ENCODE data around the gene EGLN1. TPM values are rescaled to one million over a fixed set of nuclear protein-coding genes. Genes with fewer than 3 reads are reported as not detected.
"Not testable (repeated sequence)": the region's sequence is repeated elsewhere in the genome, so short reads cannot be mapped to it uniquely, and the experiment has no call there.

Gene EGLN1
- total RNA-seq, 1 donor from 2014 or later = 34.4 TPM

GRCh38 chr1:231357187-231357772, 64.8 kb downstream of the EGLN1 start:
- Mint-ChIP-seq H3K9me3 (no peaks in the 10 kb centered on the region), H3K4me3 (no peak overlapping the region), H3K27me3 (ENCODE audit: low read depth) (no peaks in the 10 kb centered on the region), H3K27ac (no peak overlapping the region), H3K4me1 (peaks cover 6% of the 10 kb centered on the region), H3K36me3 (peaks cover 21% of the 10 kb centered on the region)
- no peak for TF ChIP-seq CTCF (IDR thresholded peaks at IDR 0.05; ENCODE audit: unreplicated experiment)
- no peak for DNase-seq (ENCODE audit: low spot score in 2 of 2, unreplicated experiment in 2 of 2)

- Mint-ChIP-seq H3K27me3 (ENCODE audit: low read depth) (no peaks in the 10 kb centered on the region), H3K27ac (no peak overlapping the region), H3K4me3 (no peak overlapping the region), H3K36me3 (peaks cover 14% of the 10 kb centered on the region), H3K4me1 (peaks cover 6% of the 10 kb centered on the region), H3K9me3 (no peaks in the 10 kb centered on the region)
- no peak for DNase-seq (ENCODE audit: low spot score in 2 of 2, unreplicated experiment in 2 of 2)
- no peak for TF ChIP-seq CTCF (IDR thresholded peaks at IDR 0.05; ENCODE audit: unreplicated experiment)
Observed at GRCh38 chr1:231355171-231355570, 66.9 kb downstream of the EGLN1 start.

GRCh38 chr1:231354330-231355020, 67.6 kb downstream of the EGLN1 start:
- peaks cover 6% of the 10 kb centered on the region for H3K4me1 Mint-ChIP-seq
- peaks cover 14% of the 10 kb centered on the region for H3K36me3 Mint-ChIP-seq
- H3K9me3 Mint-ChIP-seq = no peaks in the 10 kb centered on the region
- no peak overlapping the region for H3K4me3 Mint-ChIP-seq
- no peak overlapping the region for H3K27ac Mint-ChIP-seq
- DNase-seq (ENCODE audit: low spot score in 2 of 2, unreplicated experiment in 2 of 2) = no peak
- no peak for TF ChIP-seq CTCF (IDR thresholded peaks at IDR 0.05; ENCODE audit: unreplicated experiment)
- no peaks in the 10 kb centered on the region for H3K27me3 Mint-ChIP-seq (ENCODE audit: low read depth)

- Mint-ChIP-seq H3K9me3 (no peaks in the 10 kb centered on the region), H3K27me3 (ENCODE audit: low read depth) (no peaks in the 10 kb centered on the region), H3K4me3 (no peak overlapping the region), H3K27ac (no peak overlapping the region), H3K4me1 (peaks cover 5% of the 10 kb centered on the region), H3K36me3 (peaks cover 21% of the 10 kb centered on the region)
- no peak for TF ChIP-seq CTCF (IDR thresholded peaks at IDR 0.05; ENCODE audit: unreplicated experiment)
- no peak for DNase-seq (ENCODE audit: low spot score in 2 of 2, unreplicated experiment in 2 of 2)
Observed at GRCh38 chr1:231353086-231353485, 69.0 kb downstream of the EGLN1 start.

- Mint-ChIP-seq H3K27ac (no peak overlapping the region), H3K36me3 (peaks cover 23% of the 10 kb centered on the region), H3K4me3 (no peak overlapping the region), H3K27me3 (ENCODE audit: low read depth) (no peaks in the 10 kb centered on the region), H3K4me1 (no peaks in the 10 kb centered on the region), H3K9me3 (no peaks in the 10 kb centered on the region)
- no peak for DNase-seq (ENCODE audit: low spot score in 2 of 2, unreplicated experiment in 2 of 2)
- no peak for TF ChIP-seq CTCF (IDR thresholded peaks at IDR 0.05; ENCODE audit: unreplicated experiment)
Observed at GRCh38 chr1:231351816-231352215, 70.3 kb downstream of the EGLN1 start.

GRCh38 chr1:231348856-231349255, 73.2 kb downstream of the EGLN1 start:
- not testable (repeated sequence) for DNase-seq (ENCODE audit: low spot score in 2 of 2, unreplicated experiment in 2 of 2); H3K27me3 Mint-ChIP-seq (ENCODE audit: low read depth); H3K4me1 Mint-ChIP-seq; H3K27ac Mint-ChIP-seq; H3K4me3 Mint-ChIP-seq; H3K9me3 Mint-ChIP-seq
- H3K36me3 Mint-ChIP-seq = peaks cover 26% of the 10 kb centered on the region
